GM20000 (cell line): ENCODE measurements around the gene B3GAT3.
"Not testable (repeated sequence)": the region's sequence is repeated elsewhere in the genome, so short reads cannot be mapped to it uniquely, and the experiment has no call there.

Experiments
- DNase-seq: peaks from one replicate; pipeline ENCODE4 v3.0.0; 2012; ENCODE audit warnings: low spot score
- CTCF ChIP-seq: IDR thresholded peaks from 2 replicates; pipeline ENCODE4 v1.5.1; 2012; ENCODE audit warnings: mild to moderate bottlenecking, control low read depth; ENCODE audit errors: extremely low read depth, missing control alignments

Gene B3GAT3

GRCh38 chr11:62573592-62574362 is 48.0 kb downstream of the B3GAT3 start, which contains the start of gene EEF1G:
EEF1G (minus strand) TSS chr11:62573891; CDS start chr11:62573842, 49 bp downstream.
- TF ChIP-seq CTCF, result no peak

GRCh38 chr11:62573006-62573591 is 48.7 kb downstream of the B3GAT3 start:
- no peak for TF ChIP-seq CTCF
- DNase-seq, result no peak

More at GRCh38 chr11:62573592-62574362, 48.0 kb downstream of the B3GAT3 start, which contains the start of gene EEF1G:
- peak; percentile 95 for DNase-seq

- DNase-seq, result no peak
- no peak for TF ChIP-seq CTCF
These were observed 49.4 kb downstream of the B3GAT3 start for GRCh38 chr11:62572431-62572830.

GRCh38 chr11:62571493-62571892 is 50.3 kb downstream of the B3GAT3 start:
- not testable (repeated sequence) for DNase-seq

GRCh38 chr11:62570903-62571302 is 50.9 kb downstream of the B3GAT3 start:
- not testable (repeated sequence) for DNase-seq

- no peak for TF ChIP-seq CTCF
- no peak for DNase-seq
These were observed 52.2 kb downstream of the B3GAT3 start for GRCh38 chr11:62569611-62570010.

- no peak for DNase-seq
- no peak for TF ChIP-seq CTCF
These were observed 54.7 kb downstream of the B3GAT3 start for GRCh38 chr11:62567018-62567633.

GRCh38 chr11:62566247-62566646 is 55.5 kb downstream of the B3GAT3 start:
- no peak for TF ChIP-seq CTCF
- no peak for DNase-seq
